ENCODE data around the gene IQGAP3. TPM values are rescaled to one million over a fixed set of nuclear protein-coding genes. Genes with fewer than 3 reads are reported as not detected.

IQGAP3 gene
- total and polyA plus RNA-seq, 4 donors: under 0.01 to 8.5 (median 0.43) TPM

DNA sequence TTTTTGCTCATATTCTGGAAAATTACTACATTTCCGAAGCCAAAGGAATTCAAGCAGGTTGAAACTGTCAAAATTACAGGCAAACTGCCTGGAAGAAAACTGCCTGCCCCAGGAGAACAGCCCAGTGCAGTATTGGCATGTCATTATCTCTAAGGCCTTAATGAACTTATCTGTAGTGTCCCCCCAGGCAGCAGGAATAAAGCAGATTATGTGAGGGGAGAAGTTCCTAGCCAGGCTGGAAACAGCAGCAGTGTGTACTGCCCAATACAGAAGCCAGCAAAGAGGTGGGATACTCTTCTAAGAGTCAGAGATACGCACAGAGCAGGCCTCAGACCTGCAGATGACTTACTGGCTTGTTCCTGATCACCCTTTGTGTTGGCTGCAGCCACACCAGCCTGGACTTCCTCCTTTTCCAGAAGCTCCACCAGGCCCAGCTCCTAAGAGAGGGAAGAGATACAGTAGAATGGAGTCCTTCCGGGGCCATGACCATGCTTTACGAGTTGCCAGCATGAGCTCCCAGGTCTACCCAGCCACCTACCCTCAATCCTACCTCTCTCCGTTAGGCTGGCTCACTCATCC, 11.7 kb downstream of the IQGAP3 start:
- DNase-seq (ENCODE audit: low spot score): no peak
- TF ChIP-seq RAD21 (IDR thresholded peaks at IDR 0.05) (no peak), NR2F2 (IDR thresholded peaks at IDR 0.05) (no peak), SP1 (IDR thresholded peaks at IDR 0.05) (no peak), HNF4G (IDR thresholded peaks at IDR 0.05) (no peak), TAF1 (conservative IDR thresholded peaks at IDR 0.05) (no peak), HNF4A (conservative IDR thresholded peaks at IDR 0.05) (no peak), EGR1 (IDR thresholded peaks at IDR 0.05; ENCODE audit: low read depth in 2 of 2) (no peak)
- TF ChIP-seq, protein P1, sequence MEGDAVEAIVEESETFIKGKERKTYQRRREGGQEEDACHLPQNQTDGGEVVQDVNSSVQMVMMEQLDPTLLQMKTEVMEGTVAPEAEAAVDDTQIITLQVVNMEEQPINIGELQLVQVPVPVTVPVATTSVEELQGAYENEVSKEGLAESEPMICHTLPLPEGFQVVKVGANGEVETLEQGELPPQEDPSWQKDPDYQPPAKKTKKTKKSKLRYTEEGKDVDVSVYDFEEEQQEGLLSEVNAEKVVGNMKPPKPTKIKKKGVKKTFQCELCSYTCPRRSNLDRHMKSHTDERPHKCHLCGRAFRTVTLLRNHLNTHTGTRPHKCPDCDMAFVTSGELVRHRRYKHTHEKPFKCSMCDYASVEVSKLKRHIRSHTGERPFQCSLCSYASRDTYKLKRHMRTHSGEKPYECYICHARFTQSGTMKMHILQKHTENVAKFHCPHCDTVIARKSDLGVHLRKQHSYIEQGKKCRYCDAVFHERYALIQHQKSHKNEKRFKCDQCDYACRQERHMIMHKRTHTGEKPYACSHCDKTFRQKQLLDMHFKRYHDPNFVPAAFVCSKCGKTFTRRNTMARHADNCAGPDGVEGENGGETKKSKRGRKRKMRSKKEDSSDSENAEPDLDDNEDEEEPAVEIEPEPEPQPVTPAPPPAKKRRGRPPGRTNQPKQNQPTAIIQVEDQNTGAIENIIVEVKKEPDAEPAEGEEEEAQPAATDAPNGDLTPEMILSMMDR (IDR thresholded peaks at IDR 0.05; ENCODE audit: low read depth, low read length, missing input control): no peak
- Histone ChIP-seq H3K27me3 (ENCODE audit: control insufficient read depth in 4 of 4, insufficient read depth in 4 of 4, low read length in 3 of 4) (no peaks in the 10 kb centered on the region), H3K36me3 (ENCODE audit: control insufficient read depth in 4 of 4, insufficient read depth in 3 of 4, low read depth in 1 of 4, low read length in 3 of 4) (no peaks in the 10 kb centered on the region), H3K4me1 (ENCODE audit: control insufficient read depth in 4 of 4, insufficient read depth in 4 of 4, low read length in 3 of 4) (no peaks in the 10 kb centered on the region), H3K9ac (ENCODE audit: low read depth in 1 of 2, low read length in 2 of 2) (no peak overlapping the region), H3K9me3 (ENCODE audit: control insufficient read depth in 4 of 4, low read length in 3 of 4) (no peaks in the 10 kb centered on the region), H3K4me3 (ENCODE audit: low read depth in 1 of 3, low read length in 3 of 3) (no peak overlapping the region), H3K27ac (ENCODE audit: low read depth in 1 of 2, low read length in 2 of 2) (no peak overlapping the region)
- WGBS: 76% methylated on average over 5 of the region's 5 CpGs

DNA sequence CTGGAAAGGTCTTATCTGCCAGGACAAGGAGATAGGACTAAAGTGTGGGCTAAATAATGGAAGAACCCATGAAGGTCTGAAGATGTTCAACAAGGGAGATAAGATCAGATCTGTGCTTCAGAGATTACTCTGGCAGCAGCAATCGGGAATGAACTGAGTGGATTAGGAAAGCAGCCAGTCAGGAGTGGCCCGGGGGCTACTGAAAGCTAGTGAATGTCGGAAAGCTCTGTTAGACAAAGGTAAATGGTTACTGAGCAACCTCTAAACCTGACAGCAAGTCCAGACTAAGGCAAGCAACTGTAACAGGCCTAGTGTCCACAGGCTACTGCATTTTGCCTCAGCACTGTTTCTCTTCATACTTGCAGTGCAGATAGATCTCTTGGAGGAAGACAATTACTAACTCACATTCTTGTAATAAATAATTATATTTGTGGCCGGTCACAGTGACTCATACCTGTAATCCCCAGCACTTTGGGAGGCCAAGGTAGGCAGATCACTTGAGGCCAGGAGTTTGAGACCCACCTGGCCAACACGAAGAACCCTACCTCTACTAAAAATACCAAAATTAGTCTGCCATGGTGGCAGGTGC, 12.5 kb downstream of the IQGAP3 start:
- TF ChIP-seq, protein P1 (IDR thresholded peaks at IDR 0.05; ENCODE audit: low read depth, low read length, missing input control): no peak
- TF ChIP-seq EGR1 (IDR thresholded peaks at IDR 0.05; ENCODE audit: low read depth in 2 of 2) (no peak), JUND (IDR thresholded peaks at IDR 0.05) (no peak), HNF4A (conservative IDR thresholded peaks at IDR 0.05) (no peak), NR2F2 (IDR thresholded peaks at IDR 0.05) (no peak), YY1 (IDR thresholded peaks at IDR 0.05) (no peak)
- TF ChIP-seq, protein P2, sequence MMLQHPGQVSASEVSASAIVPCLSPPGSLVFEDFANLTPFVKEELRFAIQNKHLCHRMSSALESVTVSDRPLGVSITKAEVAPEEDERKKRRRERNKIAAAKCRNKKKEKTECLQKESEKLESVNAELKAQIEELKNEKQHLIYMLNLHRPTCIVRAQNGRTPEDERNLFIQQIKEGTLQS (IDR thresholded peaks at IDR 0.05): no peak
- TF ChIP-seq, protein P3, sequence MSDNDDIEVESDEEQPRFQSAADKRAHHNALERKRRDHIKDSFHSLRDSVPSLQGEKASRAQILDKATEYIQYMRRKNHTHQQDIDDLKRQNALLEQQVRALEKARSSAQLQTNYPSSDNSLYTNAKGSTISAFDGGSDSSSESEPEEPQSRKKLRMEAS (IDR thresholded peaks at IDR 0.05): no peak
- H3K36me3 ChIP-seq (ENCODE audit: control insufficient read depth in 4 of 4, insufficient read depth in 3 of 4, low read depth in 1 of 4, low read length in 3 of 4): no peaks in the 10 kb centered on the region

More for the DNA sequence above, 12.5 kb downstream of the IQGAP3 start:
- Histone ChIP-seq H3K27ac (ENCODE audit: low read depth in 1 of 2, low read length in 2 of 2) (no peak overlapping the region), H3K9me3 (ENCODE audit: control insufficient read depth in 4 of 4, low read length in 3 of 4) (no peaks in the 10 kb centered on the region), H3K27me3 (ENCODE audit: control insufficient read depth in 4 of 4, insufficient read depth in 4 of 4, low read length in 3 of 4) (no peaks in the 10 kb centered on the region), H3K4me1 (ENCODE audit: control insufficient read depth in 4 of 4, insufficient read depth in 4 of 4, low read length in 3 of 4) (no peaks in the 10 kb centered on the region), H3K9ac (ENCODE audit: low read depth in 1 of 2, low read length in 2 of 2) (no peak overlapping the region), H3K4me3 (ENCODE audit: low read depth in 1 of 3, low read length in 3 of 3) (no peak overlapping the region)
- no peak for DNase-seq (ENCODE audit: low spot score)
- WGBS: 75% methylated on average over 5 of the region's 5 CpGs

All from liver (tissue), 9 donors.